Hepatocyte (in vitro differentiated cells): ENCODE measurements around the gene MUCL3. TPM values are rescaled to one million over a fixed set of nuclear protein-coding genes. Genes with fewer than 3 reads are reported as not detected.

Source experiments
- DNase-seq: peaks from one replicate; pipeline ENCODE4 v3.0.0-alpha.2; 2016; ENCODE audit warnings: low spot score
- H2AFZ ChIP-seq: fragments of 200-600 bp; sonication (generic); 2 replicates; pipeline ENCODE4 v1.6.0; 2016; ENCODE audit warnings: antibody characterized with exemption, mild to moderate bottlenecking
- H3K27ac ChIP-seq: fragments of 200-600 bp; sonication (generic); 2 replicates; pipeline ENCODE4 v1.5.1; 2016; ENCODE audit warnings: mild to moderate bottlenecking
- H3K27me3 ChIP-seq: fragments of 200-600 bp; sonication (generic); 2 replicates; pipeline ENCODE4 v1.6.1; 2016
- H3K36me3 ChIP-seq: fragments of 200-600 bp; sonication (generic); replicated peaks from 2 replicates; pipeline ENCODE4 v1.5.1; 2016; ENCODE audit warnings: low read depth; ENCODE audit not compliant: insufficient read depth
- H3K4me1 ChIP-seq: fragments of 200-600 bp; sonication (generic); 2 replicates; pipeline ENCODE4 v1.5.1; 2016; ENCODE audit warnings: mild to moderate bottlenecking, moderate library complexity; ENCODE audit not compliant: insufficient read depth
- H3K4me2 ChIP-seq: fragments of 200-600 bp; sonication (generic); 2 replicates; pipeline ENCODE4 v1.6.0; 2016
- H3K4me3 ChIP-seq: fragments of 200-600 bp; sonication (generic); 2 replicates; pipeline ENCODE4 v1.5.1; 2016; ENCODE audit warnings: mild to moderate bottlenecking
- H3K79me2 ChIP-seq: fragments of 200-600 bp; sonication (generic); 2 replicates; pipeline ENCODE4 v1.6.0; 2017; ENCODE audit warnings: mild to moderate bottlenecking
- H3K9me2 ChIP-seq: fragments of 200-600 bp; sonication (generic); replicated peaks from 2 replicates; pipeline ENCODE4 v1.6.0; 2017; ENCODE audit warnings: mild to moderate bottlenecking; ENCODE audit not compliant: insufficient read depth
- H3K9me3 ChIP-seq: fragments of 200-600 bp; sonication (generic); 2 replicates; pipeline ENCODE4 v1.5.1; 2016; ENCODE audit warnings: low read depth, mild to moderate bottlenecking
- H4K20me1 ChIP-seq: fragments of 200-600 bp; sonication (generic); 2 replicates; pipeline ENCODE4 v1.6.0; 2016; ENCODE audit warnings: mild to moderate bottlenecking; ENCODE audit not compliant: insufficient read depth, poor library complexity, severe bottlenecking
- EZH2 ChIP-seq: fragments of 200-600 bp; sonication (generic); IDR thresholded peaks from 2 replicates; pipeline ENCODE4 v1.6.1; 2016; ENCODE audit warnings: antibody characterized with exemption, mild to moderate bottlenecking, borderline replicate concordance
- EZH2phosphoT487 ChIP-seq: fragments of 200-600 bp; sonication (generic); IDR thresholded peaks from one replicate; pipeline ENCODE4 v1.6.1; 2018; ENCODE audit warnings: antibody characterized with exemption, mild to moderate bottlenecking, low read depth, moderate library complexity; ENCODE audit not compliant: unreplicated experiment, severe bottlenecking
- WGBS: methylation state at CpG from one replicate; pipeline ENCODE4 v1.1.6; 2016; ENCODE audit warnings: low lambda C conversion rate; ENCODE audit errors: missing lambda C conversion rate; 5-methylcytosine and 5-hydroxymethylcytosine counted together
- polyA plus RNA-seq: library from polyadenylated mRNA; unstranded; fragments of >200 nt; fragmentation: Nextera tagmentation; extraction: Ambion mirVana; gene quantifications from 2 replicates; pipeline ENCODE4 v1.2.1, GENCODE V29; 2016
- total RNA-seq: library from RNA; depleted of rRNA; stranded (reverse); fragments of >200 nt; gene quantifications from 2 replicates; pipeline ENCODE4 v1.2.3, GENCODE V29; 2014
- TF ChIP-seq, protein P1 (sequence below): fragments of 200-600 bp; sonication (generic); IDR thresholded peaks from 2 replicates; pipeline ENCODE4 v1.5.1; 2016; ENCODE audit warnings: antibody characterized with exemption, mild to moderate bottlenecking; ENCODE audit not compliant: poor library complexity

Gene MUCL3
- total and polyA plus RNA-seq, 2 experiments from 2014 or later, result 0.11 to 0.13 TPM

DNA sequence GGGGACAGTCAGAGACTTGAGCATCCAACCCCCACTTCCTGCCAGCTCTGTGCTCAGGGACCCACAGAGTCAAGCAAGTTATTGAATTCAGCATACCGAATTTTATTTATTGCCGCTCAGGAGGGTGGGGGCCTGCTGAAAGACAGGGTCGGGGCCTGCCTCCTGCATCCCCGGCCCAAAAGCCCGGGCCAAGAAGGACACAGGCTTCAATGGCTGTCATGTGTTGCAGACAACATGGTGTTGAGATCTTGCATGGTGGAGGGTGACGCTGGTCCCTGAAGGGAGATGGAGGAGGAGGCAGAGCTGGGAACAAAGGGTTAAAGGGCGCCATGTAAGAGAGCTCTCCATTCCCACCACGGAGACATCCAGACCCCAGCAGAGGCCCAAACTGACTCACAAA, 9.5 kb upstream of the MUCL3 start:
- DNase-seq, result no peak
- no peak overlapping the region for H2AFZ ChIP-seq
- H3K27ac ChIP-seq, result peak overlapping the region; percentile 84
- TF ChIP-seq, protein P1, sequence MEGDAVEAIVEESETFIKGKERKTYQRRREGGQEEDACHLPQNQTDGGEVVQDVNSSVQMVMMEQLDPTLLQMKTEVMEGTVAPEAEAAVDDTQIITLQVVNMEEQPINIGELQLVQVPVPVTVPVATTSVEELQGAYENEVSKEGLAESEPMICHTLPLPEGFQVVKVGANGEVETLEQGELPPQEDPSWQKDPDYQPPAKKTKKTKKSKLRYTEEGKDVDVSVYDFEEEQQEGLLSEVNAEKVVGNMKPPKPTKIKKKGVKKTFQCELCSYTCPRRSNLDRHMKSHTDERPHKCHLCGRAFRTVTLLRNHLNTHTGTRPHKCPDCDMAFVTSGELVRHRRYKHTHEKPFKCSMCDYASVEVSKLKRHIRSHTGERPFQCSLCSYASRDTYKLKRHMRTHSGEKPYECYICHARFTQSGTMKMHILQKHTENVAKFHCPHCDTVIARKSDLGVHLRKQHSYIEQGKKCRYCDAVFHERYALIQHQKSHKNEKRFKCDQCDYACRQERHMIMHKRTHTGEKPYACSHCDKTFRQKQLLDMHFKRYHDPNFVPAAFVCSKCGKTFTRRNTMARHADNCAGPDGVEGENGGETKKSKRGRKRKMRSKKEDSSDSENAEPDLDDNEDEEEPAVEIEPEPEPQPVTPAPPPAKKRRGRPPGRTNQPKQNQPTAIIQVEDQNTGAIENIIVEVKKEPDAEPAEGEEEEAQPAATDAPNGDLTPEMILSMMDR, result no peak
- TF ChIP-seq EZH2phosphoT487 (no peak), EZH2 (no peak)
- H3K9me3 ChIP-seq, result no peaks in the 10 kb centered on the region
- H3K79me2 ChIP-seq, result no peaks in the 10 kb centered on the region
- H3K4me3 ChIP-seq, result no peak overlapping the region
- H3K9me2 ChIP-seq, result no peaks in the 10 kb centered on the region
- H3K4me2 ChIP-seq, result no peak overlapping the region
- H3K4me1 ChIP-seq, result peaks cover 21% of the 10 kb centered on the region
- 71% methylated on average over 8 of the region's 8 CpGs for WGBS
- no peaks in the 10 kb centered on the region for H3K36me3 ChIP-seq
- H3K27me3 ChIP-seq, result no peaks in the 10 kb centered on the region
- no peaks in the 10 kb centered on the region for H4K20me1 ChIP-seq

- no peaks in the 10 kb centered on the region for H3K79me2 ChIP-seq
- H3K9me3 ChIP-seq, result no peaks in the 10 kb centered on the region
- TF ChIP-seq, protein P1, result no peak
- TF ChIP-seq EZH2phosphoT487 (no peak), EZH2 (no peak)
- no peaks in the 10 kb centered on the region for H3K27me3 ChIP-seq
- peak; percentile 47 for DNase-seq
- 64% methylated on average over 7 of the region's 7 CpGs for WGBS
- H3K4me2 ChIP-seq, result peak within 1 kb of the TSS; percentile 34
- no peak within 1 kb of the TSS for H3K4me3 ChIP-seq
- peaks cover 18% of the 10 kb centered on the region for H3K4me1 ChIP-seq
- no peaks in the 10 kb centered on the region for H3K9me2 ChIP-seq
- H3K27ac ChIP-seq, result peak within 1 kb of the TSS; percentile 84
- H4K20me1 ChIP-seq, result no peaks in the 10 kb centered on the region
- no peaks in the 10 kb centered on the region for H3K36me3 ChIP-seq
- no peak within 1 kb of the TSS for H2AFZ ChIP-seq
Observed at GRCh38 chr6:30931969-30932645, 8.7 kb upstream of the MUCL3 start, which contains the start of gene SFTA2. SFTA2 (minus strand) TSS chr6:30932170; CDS start chr6:30932096, 74 bp downstream.

DNA sequence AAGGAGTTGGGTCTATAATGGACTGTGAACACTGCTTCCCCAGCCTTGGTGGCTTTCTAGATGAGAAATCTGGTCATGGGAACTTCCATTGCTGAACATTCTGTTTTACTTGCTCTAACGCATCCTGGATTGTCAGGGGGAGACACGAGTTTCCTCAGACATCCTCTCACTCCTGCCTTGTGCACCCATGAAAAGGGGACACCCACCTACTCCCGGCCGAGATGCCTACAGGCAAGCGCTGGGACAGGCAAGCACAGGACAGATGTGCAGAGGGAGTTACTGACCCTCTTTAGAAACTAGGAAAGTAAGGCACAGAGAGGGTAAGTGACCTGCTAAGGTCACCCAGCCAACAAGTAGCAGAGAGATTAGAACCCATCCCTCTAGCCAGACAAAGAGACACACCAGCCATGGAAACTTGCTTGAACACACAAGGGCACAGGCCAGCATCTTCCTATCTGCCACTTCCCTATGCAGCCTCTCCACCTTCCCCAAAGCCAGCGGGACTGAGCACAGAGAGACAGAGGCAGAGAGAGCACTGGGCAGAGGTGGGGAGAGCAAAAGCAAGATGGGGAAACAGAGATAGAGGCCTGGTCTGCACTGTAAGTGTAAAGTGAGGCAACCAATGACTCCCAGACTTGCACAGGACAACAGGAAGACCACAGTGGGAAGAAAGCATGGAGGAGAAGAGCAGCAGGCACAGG, 8.0 kb upstream of the MUCL3 start:
- whole genome bisulfite sequencing, result 84% methylated on average over 6 of the region's 6 CpGs
- H4K20me1 ChIP-seq, result no peaks in the 10 kb centered on the region
- no peak for DNase-seq
- H3K79me2 ChIP-seq, result no peaks in the 10 kb centered on the region
- H2AFZ ChIP-seq, result no peak overlapping the region
- H3K27me3 ChIP-seq, result no peaks in the 10 kb centered on the region
- TF ChIP-seq EZH2 (no peak), EZH2phosphoT487 (no peak)
- TF ChIP-seq, protein P1, result no peak
- no peaks in the 10 kb centered on the region for H3K9me3 ChIP-seq
- no peaks in the 10 kb centered on the region for H3K36me3 ChIP-seq
- H3K27ac ChIP-seq, result peak overlapping the region; percentile 84
- H3K4me1 ChIP-seq, result peaks cover 18% of the 10 kb centered on the region
- no peak overlapping the region for H3K4me3 ChIP-seq
- H3K4me2 ChIP-seq, result no peak overlapping the region
- H3K9me2 ChIP-seq, result no peaks in the 10 kb centered on the region
